Retina (tissue), 1 donor: ENCODE data around the gene ZNF234.
A peak's percentile ranks its signal among the peaks of the same experiment; 100 is the strongest.
"Not testable (repeated sequence)": the region's sequence is repeated elsewhere in the genome, so short reads cannot be mapped to it uniquely, and the experiment has no call there.

ENCODE experiments used
- DNase-seq: peaks from one replicate; pipeline ENCODE4 v3.0.0-alpha.2; 2016

ZNF234 gene

DNA sequence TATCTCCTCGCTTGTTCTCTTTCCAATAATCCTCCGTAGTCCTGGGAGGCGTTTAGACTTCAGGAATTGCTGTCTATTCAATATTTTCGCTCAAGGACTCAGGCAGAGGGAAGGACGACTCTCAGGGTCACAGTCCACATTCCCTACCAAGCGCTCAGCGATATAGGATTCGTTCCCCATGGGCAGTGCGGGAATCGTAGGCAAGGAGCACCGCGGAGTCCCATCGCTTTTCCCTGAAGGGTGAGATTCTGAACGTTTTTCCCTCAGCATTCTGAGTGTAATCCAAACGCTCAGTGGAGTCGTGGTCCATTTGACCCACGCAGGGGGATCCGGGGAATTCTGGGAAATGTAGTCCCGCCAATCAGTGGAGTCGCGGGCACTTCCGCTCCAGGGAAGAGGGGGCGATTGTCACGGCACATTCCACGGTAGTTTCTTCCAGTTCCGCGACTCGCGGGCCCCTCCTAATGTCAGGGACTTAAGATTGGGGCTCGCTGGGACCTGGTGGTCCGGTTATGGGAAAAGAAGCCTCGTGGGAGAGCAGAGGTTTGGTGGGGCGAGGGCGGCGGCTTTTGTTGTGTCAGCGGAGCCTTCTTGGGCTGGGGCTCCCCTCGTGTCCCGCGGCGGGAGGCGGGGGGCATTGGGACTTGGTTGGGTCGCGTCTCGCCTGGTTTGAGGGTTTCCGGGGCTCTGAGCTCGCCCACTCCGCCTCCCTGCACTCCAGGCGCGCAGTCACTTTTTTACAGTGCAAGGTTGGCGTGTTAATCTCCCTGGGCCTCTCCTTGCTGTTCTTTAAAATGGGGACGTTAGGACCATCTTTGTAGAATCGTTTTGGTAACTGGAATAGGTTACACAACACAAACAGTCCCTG is at the start of gene ZNF234:
TSS of gene ZNF234 (plus strand) at position 364 of the 868 bp plus-strand sequence. CDS start 3,079 bp downstream, outside the sequence.
- peak; percentile 94 for DNase-seq

DNA sequence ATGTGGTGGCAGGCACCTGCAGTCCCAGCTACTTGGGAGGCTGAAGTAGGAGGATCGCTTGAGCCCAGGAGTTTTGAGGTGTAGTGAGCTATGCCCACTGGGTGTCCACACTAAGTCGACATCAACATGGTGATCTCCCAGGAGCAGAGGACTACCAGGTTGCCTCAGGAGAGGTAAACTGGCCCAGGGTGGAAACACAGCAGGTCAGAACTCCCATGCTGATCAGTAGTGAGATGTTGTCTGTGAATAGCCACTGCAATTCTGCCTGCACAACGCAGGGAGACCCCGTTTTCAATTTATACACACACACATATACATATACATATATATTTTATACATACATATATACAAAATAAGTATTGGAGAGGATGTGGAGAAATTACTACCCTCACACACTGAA is 49.2 kb upstream of the ZNF234 start:
- no peak for DNase-seq

DNA sequence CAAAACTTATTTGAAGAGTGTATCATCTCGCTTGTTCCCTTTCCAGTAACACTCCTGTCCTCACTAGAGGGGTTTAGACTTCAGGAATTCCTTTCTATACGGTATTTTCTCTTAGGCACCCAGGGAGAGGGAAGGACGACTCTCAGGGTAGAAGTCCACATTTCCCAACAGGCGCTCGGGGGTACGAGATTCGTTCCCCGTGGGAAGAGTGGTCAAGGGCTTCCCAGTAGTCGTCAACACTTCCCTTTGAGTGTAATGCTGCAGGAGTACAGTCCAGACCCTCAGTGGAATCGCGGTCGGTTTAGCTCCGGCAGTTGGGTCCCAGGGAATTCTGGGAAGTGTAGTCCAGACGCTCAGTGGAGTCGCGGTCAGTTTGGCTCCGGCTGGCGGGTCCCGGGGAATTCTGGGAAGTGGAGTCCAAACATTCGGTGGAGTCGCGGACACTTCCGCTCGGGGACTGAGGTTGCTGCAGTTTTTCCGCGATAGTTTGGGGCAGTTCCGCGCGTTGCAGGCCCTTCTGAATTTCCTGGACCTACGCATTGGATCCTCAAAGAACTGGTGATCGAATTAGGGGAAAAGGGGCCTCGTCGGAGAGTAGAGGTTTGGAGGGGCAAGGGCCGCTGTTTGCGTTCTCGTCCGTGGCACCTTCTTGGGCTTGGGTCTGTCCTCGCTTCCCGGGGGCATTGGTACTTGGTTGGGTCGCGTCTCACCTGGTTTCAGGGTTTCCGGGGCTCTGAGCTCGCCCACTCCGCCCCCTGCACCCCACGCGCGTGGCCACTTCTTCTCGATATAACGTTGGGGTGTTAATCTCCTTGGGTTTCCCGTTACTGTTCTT is 47.2 kb upstream of the ZNF234 start, which contains the start of gene ZNF224:
TSS of gene ZNF224 (plus strand) at position 431 of the 835 bp plus-strand sequence. CDS start 3,513 bp downstream, outside the sequence.
- peak; percentile 93 for DNase-seq

DNA sequence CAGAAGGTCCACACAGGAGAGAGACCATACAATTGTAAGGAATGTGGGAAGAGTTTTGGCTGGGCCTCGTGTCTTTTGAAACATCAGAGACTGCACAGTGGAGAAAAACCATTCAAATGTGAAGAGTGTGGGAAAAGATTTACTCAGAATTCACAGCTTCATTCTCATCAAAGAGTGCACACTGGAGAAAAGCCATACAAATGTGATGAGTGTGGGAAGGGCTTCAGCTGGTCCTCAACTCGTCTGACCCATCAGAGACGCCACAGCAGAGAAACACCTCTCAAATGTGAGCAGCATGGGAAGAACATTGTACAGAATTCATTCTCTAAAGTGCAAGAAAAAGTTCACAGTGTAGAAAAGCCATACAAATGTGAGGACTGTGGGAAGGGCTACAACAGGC is 33.6 kb upstream of the ZNF234 start:
- no peak for DNase-seq

DNA sequence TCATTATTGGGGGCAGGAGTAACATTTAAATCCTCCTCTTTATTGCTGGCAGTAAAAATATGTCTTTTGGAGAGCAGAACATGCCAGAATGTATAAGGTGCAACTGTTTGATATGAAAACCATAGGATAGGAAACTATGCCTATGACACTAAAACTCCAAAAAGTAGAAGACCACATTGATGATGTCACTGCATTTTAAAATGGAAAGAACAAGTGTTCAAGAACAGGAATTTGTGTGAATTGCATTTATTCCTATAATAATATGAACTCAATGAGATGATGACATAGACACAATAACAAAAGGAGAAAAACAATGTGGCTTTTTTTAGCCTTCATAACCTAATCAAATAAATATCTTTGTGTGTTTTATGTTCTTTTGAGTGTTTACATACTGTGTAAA is 31.9 kb upstream of the ZNF234 start:
- no peak for DNase-seq

DNA sequence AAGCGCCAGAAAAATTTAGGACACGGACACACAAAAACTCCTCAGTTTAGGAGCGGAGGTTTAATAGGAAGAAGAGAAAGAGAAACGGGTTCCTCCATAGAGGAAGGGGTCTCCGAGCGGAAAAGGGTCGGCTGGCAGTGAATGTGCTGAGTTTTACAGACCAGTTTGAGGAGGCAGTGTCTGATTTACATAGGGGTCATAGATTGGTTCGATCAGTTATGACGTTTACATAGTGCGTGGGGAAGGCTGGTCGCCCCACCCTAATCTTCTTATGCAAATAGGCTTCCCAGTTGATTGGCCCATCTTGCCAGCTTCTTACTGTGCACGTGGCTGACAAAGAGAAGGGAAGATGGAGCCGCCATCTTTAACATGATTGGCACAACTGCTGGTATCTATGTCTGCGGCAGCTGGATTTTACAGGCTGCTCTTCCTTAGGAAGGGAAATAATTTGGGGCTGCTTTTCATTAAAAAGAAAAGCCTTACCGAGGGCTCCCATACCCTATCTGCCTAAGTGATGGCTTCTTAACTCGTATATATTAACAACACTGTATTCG is 29.4 kb upstream of the ZNF234 start:
- peak; percentile 60 for DNase-seq

DNA sequence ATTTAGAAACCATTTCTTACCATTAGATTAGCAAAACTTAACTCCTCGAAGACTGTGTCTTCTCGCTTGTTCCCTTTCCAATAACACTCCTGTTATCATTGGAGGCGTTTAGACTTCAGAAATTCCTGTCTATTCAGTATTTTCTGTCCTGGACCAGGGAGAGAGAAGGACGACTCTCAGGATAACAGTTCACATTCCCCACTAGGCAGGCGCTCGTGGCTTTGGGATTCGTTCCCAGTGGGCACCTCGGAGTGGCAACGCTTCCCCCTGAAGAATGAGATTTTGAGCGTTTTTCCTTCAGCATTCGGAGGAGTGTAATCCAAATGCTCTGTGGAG is 28.6 kb upstream of the ZNF234 start:
- DNase-seq, result no peak

DNA sequence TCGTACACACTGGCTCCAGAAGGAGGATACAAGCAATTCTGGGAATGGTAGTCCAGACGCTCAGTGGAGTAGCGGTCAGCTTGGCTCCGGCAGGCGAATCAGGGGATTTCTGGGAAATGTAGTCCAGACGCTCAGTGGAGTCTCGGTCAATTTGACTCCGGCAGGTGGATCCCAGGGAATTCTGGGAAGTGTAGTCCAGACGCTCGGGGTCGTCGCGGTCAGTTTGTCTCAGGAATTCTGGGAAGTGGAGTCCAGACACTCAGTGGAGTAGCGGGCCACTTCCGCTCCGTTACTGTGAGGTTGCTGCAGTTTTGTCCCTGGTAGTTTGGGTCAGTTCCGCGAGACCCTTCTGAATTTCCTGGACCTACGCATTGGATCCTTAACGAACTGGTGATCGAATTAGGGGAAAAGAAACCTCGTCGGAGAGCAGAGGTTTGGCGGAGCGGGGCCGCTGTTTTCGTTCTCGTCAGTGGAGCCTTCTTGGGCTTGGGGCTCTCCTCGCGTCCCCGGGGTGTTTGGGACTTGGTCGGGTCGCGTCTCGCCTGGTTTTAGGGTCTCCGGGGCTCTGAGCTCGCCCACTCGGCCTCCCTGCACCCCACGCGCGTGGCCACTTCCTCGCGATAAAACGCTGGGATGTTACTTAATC is 28.1 kb upstream of the ZNF234 start, which contains the start of gene ZNF225:
TSS of gene ZNF225 (plus strand) at position 262 of the 646 bp plus-strand sequence. CDS start 2,429 bp downstream, outside the sequence.
- DNase-seq, result peak; percentile 97

DNA sequence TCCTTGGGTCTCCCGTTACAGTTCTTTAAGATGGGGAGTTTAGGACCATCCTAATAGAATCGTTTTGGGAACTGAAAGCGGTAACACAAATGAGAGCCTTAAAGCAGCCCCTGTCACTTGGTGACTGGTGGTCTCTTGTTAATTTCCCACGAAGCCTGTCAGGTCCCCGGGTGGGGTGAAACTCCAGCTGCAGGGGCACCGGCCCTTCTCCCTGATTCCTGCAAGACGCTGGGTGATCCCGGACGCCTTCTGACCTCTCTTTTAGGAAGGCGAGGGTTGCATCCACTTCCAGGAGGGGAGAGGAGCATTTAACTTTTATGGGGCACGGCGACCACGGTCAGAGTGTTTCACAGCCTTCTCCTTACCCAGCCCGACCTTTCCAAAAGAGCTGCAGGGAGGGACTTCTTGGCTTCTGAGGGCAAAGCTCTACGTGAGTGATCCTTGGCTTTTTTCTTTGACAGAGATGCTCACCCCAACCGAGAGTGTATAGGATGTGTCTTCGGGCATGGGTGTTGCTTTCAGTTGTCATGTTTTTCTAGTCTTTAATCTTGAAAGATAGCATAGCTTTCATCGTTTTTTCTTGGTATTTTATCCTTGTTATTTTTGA is 27.5 kb upstream of the ZNF234 start:
- no peak for DNase-seq

DNA sequence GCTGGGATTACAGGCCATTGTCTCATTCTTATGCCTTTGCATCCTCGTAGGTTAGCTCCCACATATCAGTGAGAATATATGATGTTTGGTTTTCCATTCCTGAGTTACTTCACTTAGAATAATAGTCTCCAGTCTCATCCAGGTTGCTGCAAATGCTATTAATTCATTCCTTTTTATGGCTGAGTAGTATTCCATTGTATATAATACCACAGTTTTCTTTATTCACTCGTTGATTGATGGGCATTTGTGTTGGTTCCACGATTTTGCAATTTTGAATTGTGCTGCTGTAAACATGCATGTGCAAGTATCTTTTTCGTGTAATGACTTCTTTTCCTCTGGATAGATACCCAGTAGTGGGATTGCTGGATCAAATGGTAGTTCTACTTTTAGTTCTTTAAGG is 20.2 kb upstream of the ZNF234 start:
- not testable (repeated sequence) for DNase-seq

DNA sequence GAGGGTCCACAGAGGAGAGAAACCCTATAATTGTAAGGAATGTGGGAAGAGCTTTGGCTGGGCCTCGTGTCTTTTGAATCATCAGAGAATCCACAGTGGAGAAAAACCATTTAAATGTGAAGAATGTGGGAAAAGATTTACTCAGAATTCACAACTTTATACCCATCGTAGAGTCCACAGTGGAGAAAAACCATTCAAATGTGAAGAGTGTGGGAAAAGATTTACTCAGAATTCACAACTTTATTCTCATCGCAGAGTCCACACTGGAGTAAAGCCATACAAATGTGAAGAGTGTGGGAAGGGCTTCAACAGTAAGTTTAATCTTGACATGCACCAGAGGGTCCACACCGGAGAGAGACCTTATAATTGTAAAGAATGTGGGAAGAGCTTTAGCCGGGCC is 9.4 kb upstream of the ZNF234 start:
- no peak for DNase-seq

DNA sequence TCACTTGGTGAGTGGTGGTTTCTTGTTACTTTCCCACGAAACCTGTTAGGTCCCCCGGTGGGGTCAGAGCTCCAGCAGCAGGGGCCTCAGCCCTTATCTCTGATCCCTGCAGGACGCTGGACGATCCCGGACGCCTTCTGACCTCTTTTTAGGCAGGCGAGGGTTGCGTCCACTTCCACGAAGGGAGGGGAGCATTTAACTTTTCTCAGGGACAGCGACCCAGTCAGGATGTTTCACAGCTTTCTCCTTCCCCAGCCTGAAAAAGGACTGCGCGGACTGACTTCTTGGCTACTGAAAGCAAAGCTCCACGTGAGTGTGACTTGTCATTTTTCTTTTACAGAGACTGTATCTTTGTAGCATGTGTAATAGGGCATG is 692 bp downstream of the ZNF234 start:
- no peak for DNase-seq

DNA sequence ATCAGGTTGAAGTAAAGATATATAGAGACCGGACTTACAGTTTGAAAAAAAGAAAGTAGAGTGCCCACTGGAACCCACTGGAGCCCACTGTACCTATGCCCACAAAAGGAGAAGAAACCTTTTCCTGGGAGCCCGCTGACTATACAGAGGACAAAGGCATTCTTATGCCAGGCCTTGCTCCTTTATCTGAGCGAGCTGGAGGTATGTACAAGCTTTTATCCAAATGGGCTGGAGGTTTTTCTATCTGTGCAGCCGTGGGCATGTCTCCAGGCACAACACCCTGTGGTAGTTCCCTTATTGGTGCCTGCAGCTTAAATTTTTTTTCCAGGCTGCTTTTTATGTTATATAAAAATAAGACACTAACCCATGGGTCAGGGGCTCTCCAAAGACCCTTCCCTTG is 8.4 kb downstream of the ZNF234 start:
- no peak for DNase-seq

DNA sequence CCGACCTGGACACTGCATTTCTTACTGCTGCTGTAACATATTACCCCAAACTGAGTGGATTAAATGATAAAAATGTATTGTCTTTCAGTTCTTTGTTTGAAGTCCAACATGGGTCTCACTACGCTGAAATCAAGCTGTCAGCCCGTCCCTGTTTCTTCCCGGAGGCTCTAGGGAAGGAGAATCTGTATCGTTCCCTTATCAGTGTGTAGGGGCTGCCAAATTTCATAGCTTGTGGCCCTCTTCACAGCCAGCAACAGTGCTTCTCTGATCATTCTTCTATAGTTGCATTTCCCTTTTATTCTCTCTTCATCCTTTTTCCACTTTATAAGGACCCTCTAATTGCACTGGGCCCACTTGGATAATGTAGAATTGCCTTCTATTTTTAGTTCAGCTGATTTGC is 10.1 kb downstream of the ZNF234 start:
- no peak for DNase-seq

DNA sequence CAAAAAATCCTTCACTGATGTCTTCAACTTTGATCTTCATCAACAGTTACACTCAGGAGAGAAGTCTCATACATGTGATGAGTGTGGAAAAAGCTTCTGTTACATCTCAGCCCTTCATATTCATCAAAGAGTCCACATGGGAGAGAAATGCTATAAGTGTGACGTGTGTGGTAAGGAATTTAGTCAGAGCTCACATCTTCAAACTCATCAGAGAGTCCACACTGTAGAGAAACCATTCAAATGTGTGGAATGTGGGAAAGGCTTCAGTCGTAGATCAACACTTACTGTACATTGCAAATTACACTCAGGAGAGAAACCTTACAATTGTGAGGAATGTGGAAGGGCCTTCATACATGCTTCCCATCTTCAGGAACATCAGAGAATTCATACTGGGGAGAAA is 15.1 kb downstream of the ZNF234 start:
- no peak for DNase-seq

DNA sequence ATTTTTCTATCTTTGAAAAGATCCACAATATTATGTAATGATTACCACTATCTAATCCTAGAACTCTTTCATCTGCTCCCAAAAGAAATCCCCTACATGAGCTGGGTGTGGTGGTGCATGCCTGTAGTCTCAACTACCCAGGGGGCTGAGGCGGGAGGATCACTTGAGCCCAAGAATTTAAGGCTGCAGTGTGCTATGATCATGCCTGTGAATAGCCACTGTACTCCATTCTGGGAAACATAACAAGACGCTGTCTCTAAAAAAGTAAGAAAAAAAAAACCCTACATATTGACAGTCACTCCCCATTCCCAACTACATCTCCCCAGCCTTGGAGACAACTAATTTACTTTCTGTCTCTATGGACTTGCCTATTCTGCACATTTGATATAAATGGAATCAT is 22.4 kb downstream of the ZNF234 start:
- no peak for DNase-seq

DNA sequence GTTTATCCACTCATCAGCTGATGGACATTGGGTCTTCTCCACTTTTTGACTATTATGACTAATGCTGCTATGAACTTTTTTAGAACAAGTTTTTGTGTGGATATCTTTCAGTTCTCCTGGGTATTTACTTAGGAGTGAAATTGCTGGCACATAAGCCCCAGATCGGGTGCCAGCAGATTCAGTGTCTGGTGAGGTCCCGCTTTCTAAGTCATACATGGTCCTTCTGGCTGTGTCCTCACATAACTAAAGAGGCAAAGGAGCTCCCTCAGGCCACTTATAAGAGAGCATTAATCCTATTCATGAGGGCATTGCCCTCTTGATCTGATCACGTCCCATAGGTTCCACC is 22.9 kb downstream of the ZNF234 start:
- DNase-seq, result no peak

DNA sequence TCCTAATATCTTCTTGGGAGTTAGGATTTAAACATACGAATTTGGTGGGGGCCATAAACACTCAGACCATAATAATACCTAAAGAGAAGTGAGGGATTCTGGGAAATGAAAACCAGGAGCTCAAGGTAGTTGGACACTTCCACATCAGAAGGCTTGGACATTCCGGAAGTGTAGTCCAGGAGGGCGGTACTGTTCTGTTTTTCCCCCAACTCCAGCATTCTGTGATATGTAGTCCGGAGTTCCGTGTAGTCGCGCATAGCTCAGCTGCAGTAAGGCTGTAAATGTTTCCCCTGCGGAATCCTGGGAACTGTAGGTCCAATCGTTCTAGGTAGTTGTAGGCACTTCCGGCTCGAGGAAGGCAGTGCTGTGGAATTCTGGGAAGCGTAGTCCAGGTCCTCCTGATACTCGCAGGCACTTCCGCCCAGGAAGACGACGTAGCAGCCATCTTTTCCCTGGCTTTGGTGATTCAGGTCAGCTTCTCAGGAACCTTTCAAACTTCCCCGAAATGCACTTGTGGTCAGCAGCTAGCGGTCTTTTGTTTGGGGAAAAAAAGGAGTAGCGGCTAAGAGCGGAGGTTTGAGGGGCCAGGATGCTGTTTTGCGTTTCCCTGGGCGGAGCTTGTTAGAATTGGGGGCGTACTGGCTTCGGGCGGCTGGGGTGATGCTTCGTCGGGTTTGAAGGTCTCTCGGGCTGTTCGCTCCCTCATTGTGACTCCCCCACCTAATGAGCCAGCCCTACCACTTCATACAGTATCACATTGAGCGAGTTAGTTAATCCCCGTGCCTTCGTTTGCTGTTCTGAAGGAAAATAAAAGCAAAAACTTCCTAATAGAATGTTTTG is 23.5 kb downstream of the ZNF234 start, which contains the start of gene ZNF226:
TSS of gene ZNF226 (plus strand) at position 428 of the 840 bp plus-strand sequence. CDS start 4,981 bp downstream, outside the sequence.
- DNase-seq, result peak; percentile 93

DNA sequence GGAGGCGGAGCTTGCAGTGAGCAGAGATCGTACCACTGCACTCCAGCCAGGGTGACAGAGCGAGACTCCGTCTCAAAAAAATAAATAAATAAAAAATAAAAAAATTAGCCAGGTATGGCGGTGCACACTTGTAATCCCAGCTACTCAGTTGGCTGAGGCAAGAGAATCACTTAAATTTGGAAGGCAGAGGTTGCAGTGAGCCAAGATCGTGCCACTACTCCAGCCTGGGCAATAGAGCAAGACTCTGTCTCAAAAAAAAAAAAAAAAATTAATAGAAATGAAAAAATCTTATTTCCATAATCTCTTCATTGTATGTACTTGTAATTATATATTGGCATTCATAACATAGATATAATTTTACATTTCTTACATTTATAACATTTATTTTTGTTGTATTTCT is 29.3 kb downstream of the ZNF234 start:
- DNase-seq, result not testable (repeated sequence)

DNA sequence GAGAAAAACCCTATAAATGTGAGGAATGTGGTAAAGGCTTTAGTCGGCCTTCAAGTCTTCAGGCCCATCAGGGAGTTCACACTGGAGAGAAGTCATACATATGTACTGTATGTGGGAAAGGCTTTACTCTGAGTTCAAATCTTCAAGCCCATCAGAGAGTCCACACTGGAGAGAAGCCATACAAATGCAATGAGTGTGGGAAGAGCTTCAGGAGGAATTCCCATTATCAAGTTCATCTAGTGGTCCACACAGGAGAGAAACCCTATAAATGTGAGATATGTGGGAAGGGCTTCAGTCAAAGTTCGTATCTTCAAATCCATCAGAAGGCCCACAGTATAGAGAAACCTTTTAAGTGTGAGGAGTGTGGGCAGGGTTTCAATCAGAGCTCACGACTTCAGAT is 35.2 kb downstream of the ZNF234 start:
- no peak for DNase-seq

DNA sequence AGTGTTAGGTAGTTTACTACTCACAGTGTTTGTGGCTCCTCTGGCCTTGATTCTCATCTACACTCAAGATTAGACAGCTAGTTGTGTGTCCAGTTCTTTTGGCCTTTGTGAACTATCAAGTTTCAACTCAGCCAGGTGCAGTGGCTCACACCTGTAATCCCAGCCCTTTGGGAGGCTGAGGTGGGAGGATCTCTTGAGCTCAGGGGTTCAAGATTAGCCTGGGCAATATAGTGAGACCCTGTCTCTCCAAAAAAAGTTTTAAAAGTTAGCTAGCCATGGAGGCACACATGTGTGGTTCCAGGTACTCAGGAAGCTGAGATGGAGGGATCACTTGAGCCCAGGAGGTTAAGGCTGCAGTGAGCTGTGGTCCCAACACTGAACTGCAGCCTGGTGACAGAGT is 39.6 kb downstream of the ZNF234 start:
- DNase-seq, result no peak

DNA sequence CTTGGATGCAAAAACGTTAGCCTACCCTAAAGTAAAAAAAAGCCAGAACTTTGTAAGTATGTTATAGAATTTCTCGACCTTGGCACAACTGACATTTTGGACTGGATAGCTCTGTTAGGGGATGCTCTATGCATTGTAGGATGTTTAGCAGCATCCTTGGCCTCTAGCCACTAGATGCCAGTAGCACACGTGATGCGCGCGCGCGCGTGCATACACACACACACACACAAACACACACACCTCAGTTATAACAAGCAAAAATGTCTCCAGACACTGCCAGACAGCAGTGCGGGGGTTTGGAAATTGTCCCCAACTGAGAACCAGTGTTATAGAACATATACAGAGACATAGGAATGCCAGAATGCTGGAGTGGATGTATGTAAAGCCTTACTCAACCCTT is 40.8 kb downstream of the ZNF234 start:
- DNase-seq, result no peak
